GM12878 (cell line): Measurements from ENCODE around the gene TMC2. TPM values are rescaled to one million over a fixed set of nuclear protein-coding genes. Genes with fewer than 3 reads are reported as not detected.

ENCODE experiments used
- CBX3 ChIP-seq: fragments of 200-600 bp; sonication (generic); IDR thresholded peaks from 2 replicates; pipeline ENCODE4 v1.6.1; 2016; ENCODE audit warnings: low read depth, borderline replicate concordance
- IKZF2 ChIP-seq, 2 experiments: fragments of 450-650 bp; IDR thresholded peaks; 2 replicates each; pipeline ENCODE4 v1.6.1; 2017; ENCODE audit warnings: mild to moderate bottlenecking in 2 of 2, moderate library complexity in 2 of 2
- KDM1A ChIP-seq: fragments of 200-600 bp; sonication (generic); IDR thresholded peaks from 2 replicates; pipeline ENCODE4 v1.6.1; 2016; ENCODE audit warnings: borderline replicate concordance
- MTA2 ChIP-seq: fragments of 450-650 bp; IDR thresholded peaks from 2 replicates; pipeline ENCODE4 v1.6.1; 2016; ENCODE audit warnings: low read depth, mild to moderate bottlenecking, moderate library complexity
- NR2C2 ChIP-seq: IDR thresholded peaks from 2 replicates; pipeline ENCODE4 v1.6.1; 2011; ENCODE audit warnings: borderline replicate concordance, low read depth; ENCODE audit not compliant: control insufficient read depth, insufficient read length
- POLR2AphosphoS2 ChIP-seq: IDR thresholded peaks from 2 replicates; pipeline ENCODE4 v1.6.1; 2011; ENCODE audit warnings: low read depth, mild to moderate bottlenecking, low read length, improper control_type of control experiment, moderate library complexity
- SIX5 ChIP-seq: IDR thresholded peaks from 2 replicates; pipeline ENCODE4 v1.6.1; 2011; ENCODE audit warnings: mild to moderate bottlenecking, low read depth, low read length, moderate library complexity; ENCODE audit not compliant: severe bottlenecking
- SUPT20H ChIP-seq: IDR thresholded peaks from 2 replicates; pipeline ENCODE4 v1.6.1; 2011; ENCODE audit warnings: low read depth, mild to moderate bottlenecking, low read length, moderate library complexity, borderline replicate concordance; ENCODE audit not compliant: control insufficient read depth
- YY1 ChIP-seq: IDR thresholded peaks from 2 replicates; pipeline ENCODE4 v1.6.1; 2011; ENCODE audit warnings: low read depth, mild to moderate bottlenecking, low read length
- polyA plus RNA-seq, 11 experiments: library from polyadenylated mRNA; depleted of rRNA in 4 of 11; unstranded in 6 of 11; stranded (reverse) in 5 of 11; fragments of >200 nt; fragmentation: Nextera tagmentation in 4 of 11; fragmentation: Illumina TruSeq in 1 of 11; extraction: Ambion mirVana in 4 of 11; extraction: Trizol in 1 of 11; gene quantifications; 1 replicate in 1 of 11; 2 replicates in 10 of 11; pipeline versions ENCODE4 v1.2.1 to v1.2.3, GENCODE V29; 2011 to 2016; ENCODE audit warnings: inconsistent platforms in 2 of 11, missing spikeins in 2 of 11, low read depth in 1 of 11
- total RNA-seq, 4 experiments: library from RNA; depleted of rRNA in 3 of 4; stranded (reverse); fragments of >200 nt in 3 of 4; fragmentation: Illumina TruSeq in 1 of 4; extraction: Trizol in 1 of 4; gene quantifications; 2 replicates each; pipeline versions ENCODE4 v1.2.1 to v1.2.3, GENCODE V29; 2013 to 2021
- TF ChIP-seq, protein P1 (sequence below): IDR thresholded peaks from 2 replicates; pipeline ENCODE4 v1.6.1; 2012; ENCODE audit warnings: improper control_type of control experiment, low read depth, low read length; ENCODE audit not compliant: insufficient replicate concordance
- TF ChIP-seq, protein P2 (sequence below): fragments of 450-650 bp; IDR thresholded peaks from 2 replicates; pipeline ENCODE4 v1.6.1; 2017; ENCODE audit warnings: antibody characterized with exemption, mild to moderate bottlenecking, moderate library complexity

TMC2 gene
- total and polyA plus RNA-seq, 10 of the 15 experiments (the other 5 are each of a cell fraction or from before 2014, with no cell fraction given) = 0.08 TPM; not detected in 9

DNA sequence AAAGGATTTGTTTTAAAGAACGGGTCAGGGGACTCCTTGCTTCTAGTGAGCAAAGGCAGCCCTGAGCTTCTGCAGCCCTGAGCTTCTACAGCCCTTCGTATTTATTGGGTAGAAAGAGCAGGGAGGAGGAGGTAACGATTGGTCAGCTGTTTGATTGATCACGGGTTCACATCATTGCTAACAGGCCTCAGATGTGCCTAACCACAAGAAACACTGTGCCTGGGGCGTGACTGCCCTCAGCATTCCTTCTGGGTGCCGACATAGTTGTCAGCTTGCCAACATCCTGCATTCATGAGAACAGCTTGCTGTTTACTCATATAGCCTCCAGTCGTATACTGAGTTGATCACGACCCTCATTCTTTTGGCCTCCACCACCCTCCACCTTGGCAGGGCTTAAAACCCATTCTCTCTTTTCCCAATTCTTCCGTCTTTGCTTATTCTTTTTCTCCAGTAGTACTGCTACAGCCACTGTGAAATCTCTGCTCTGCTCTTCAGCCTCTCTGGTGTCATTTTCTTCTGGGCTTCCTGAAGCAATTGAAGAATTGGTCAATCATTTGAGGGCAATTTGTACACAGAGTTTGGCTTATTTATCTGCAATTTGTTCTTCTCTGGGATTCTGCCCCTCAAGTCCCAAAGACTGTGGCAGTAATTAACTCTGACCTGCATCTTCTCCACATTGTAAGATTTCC lies 90.6 kb downstream of the TMC2 start (continued):
- TF ChIP-seq NR2C2 = no peak
- TF ChIP-seq POLR2AphosphoS2 = no peak
- no peak for TF ChIP-seq SIX5
- TF ChIP-seq, protein P1, sequence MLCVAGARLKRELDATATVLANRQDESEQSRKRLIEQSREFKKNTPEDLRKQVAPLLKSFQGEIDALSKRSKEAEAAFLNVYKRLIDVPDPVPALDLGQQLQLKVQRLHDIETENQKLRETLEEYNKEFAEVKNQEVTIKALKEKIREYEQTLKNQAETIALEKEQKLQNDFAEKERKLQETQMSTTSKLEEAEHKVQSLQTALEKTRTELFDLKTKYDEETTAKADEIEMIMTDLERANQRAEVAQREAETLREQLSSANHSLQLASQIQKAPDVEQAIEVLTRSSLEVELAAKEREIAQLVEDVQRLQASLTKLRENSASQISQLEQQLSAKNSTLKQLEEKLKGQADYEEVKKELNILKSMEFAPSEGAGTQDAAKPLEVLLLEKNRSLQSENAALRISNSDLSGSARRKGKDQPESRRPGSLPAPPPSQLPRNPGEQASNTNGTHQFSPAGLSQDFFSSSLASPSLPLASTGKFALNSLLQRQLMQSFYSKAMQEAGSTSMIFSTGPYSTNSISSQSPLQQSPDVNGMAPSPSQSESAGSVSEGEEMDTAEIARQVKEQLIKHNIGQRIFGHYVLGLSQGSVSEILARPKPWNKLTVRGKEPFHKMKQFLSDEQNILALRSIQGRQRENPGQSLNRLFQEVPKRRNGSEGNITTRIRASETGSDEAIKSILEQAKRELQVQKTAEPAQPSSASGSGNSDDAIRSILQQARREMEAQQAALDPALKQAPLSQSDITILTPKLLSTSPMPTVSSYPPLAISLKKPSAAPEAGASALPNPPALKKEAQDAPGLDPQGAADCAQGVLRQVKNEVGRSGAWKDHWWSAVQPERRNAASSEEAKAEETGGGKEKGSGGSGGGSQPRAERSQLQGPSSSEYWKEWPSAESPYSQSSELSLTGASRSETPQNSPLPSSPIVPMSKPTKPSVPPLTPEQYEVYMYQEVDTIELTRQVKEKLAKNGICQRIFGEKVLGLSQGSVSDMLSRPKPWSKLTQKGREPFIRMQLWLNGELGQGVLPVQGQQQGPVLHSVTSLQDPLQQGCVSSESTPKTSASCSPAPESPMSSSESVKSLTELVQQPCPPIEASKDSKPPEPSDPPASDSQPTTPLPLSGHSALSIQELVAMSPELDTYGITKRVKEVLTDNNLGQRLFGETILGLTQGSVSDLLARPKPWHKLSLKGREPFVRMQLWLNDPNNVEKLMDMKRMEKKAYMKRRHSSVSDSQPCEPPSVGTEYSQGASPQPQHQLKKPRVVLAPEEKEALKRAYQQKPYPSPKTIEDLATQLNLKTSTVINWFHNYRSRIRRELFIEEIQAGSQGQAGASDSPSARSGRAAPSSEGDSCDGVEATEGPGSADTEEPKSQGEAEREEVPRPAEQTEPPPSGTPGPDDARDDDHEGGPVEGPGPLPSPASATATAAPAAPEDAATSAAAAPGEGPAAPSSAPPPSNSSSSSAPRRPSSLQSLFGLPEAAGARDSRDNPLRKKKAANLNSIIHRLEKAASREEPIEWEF = no peak
- no peak for TF ChIP-seq KDM1A
- no peak for TF ChIP-seq YY1
- TF ChIP-seq IKZF2 (IDR thresholded peaks at IDR 0.05) = no peak
- TF ChIP-seq CBX3 = no peak
- TF ChIP-seq MTA2 = no peak
- TF ChIP-seq, protein P2, sequence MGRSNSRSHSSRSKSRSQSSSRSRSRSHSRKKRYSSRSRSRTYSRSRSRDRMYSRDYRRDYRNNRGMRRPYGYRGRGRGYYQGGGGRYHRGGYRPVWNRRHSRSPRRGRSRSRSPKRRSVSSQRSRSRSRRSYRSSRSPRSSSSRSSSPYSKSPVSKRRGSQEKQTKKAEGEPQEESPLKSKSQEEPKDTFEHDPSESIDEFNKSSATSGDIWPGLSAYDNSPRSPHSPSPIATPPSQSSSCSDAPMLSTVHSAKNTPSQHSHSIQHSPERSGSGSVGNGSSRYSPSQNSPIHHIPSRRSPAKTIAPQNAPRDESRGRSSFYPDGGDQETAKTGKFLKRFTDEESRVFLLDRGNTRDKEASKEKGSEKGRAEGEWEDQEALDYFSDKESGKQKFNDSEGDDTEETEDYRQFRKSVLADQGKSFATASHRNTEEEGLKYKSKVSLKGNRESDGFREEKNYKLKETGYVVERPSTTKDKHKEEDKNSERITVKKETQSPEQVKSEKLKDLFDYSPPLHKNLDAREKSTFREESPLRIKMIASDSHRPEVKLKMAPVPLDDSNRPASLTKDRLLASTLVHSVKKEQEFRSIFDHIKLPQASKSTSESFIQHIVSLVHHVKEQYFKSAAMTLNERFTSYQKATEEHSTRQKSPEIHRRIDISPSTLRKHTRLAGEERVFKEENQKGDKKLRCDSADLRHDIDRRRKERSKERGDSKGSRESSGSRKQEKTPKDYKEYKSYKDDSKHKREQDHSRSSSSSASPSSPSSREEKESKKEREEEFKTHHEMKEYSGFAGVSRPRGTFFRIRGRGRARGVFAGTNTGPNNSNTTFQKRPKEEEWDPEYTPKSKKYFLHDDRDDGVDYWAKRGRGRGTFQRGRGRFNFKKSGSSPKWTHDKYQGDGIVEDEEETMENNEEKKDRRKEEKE = no peak
- TF ChIP-seq SUPT20H = no peak
- TF ChIP-seq, all 136 proteins: peak for 0
